Mesothelial cell of epicardium (in vitro differentiated cells): ENCODE measurements around the gene DIAPH2. TPM values are rescaled to one million over a fixed set of nuclear protein-coding genes. Genes with fewer than 3 reads are reported as not detected.

Source experiments
- DNase-seq, 2 experiments: peaks; one replicate each; pipeline ENCODE4 v3.0.0; 2021; ENCODE audit warnings: low spot score in 2 of 2; ENCODE audit not compliant: unreplicated experiment in 2 of 2
- H3K27ac Mint-ChIP-seq: 2 replicates; pipeline ENCODE4 v1.8.0; 2021; ENCODE audit warnings: mixed read lengths
- H3K27me3 Mint-ChIP-seq: 2 replicates; pipeline ENCODE4 v1.8.0; 2021; ENCODE audit warnings: low read depth, mixed read lengths
- H3K36me3 Mint-ChIP-seq: 2 replicates; pipeline ENCODE4 v1.8.0; 2021; ENCODE audit warnings: mixed read lengths
- H3K4me1 Mint-ChIP-seq: 2 replicates; pipeline ENCODE4 v1.8.0; 2021; ENCODE audit warnings: mixed read lengths
- H3K4me3 Mint-ChIP-seq: 2 replicates; pipeline ENCODE4 v1.8.0; 2021; ENCODE audit warnings: mild to moderate bottlenecking, moderate library complexity, mixed read lengths
- H3K9me3 Mint-ChIP-seq: 2 replicates; pipeline ENCODE4 v1.8.0; 2021; ENCODE audit warnings: mixed read lengths
- CTCF ChIP-seq: fragments of 200-600 bp; sonication (generic); IDR thresholded peaks from one replicate; pipeline ENCODE4 v1.5.0; 2021; ENCODE audit warnings: antibody characterized with exemption; ENCODE audit not compliant: unreplicated experiment
- total RNA-seq: library from RNA; stranded (reverse); gene quantifications from 3 replicates; pipeline ENCODE4 v1.2.1, GENCODE V29; 2021

DIAPH2 gene
- total RNA-seq, 1 donor from 2014 or later: 19.2 TPM

DNA sequence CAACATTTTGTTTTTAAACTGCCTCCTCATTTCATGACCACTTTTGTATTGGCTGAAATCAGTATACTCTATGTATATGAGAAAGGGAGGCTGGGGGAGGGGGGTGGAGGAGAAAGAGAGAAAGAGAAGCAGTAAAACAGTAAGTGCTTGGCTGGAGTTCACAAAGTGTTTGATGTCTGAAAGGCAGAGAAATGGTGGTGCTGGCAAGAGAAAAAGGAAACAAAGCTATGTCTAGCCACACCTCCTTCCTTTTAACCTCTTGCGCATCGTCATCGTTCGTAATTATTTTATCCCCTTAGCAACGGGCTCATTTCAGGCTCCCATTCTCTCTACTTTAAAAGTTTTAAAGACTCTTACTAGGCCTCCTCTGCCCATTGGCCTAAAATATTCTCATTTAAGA lies 224.6 kb downstream of the DIAPH2 start:
- Mint-ChIP-seq H3K27ac (peak overlapping the region; percentile 39), H3K4me1 (peaks cover 13% of the 10 kb centered on the region), H3K4me3 (no peak overlapping the region), H3K27me3 (no peaks in the 10 kb centered on the region), H3K9me3 (no peaks in the 10 kb centered on the region), H3K36me3 (no peaks in the 10 kb centered on the region)
- no peak for DNase-seq
- TF ChIP-seq CTCF: no peak

DNA sequence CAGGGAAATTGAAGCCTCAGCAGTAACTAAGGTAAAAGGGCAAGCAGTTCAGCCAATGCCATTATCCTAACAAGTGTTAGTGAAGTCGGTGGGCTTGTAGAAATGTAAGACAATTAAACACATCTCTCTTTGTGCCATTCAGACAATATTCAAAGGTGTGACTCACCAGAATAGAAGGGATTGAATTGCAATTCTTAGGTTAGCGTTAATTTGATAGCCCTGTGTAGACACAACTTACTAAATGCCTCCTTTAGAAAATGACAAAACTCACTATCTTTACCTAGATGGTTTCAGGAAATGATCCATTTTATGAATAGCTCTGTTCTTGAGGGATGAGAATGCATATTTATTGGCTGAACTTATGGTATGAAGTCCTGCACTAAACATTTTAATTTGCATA lies 234.2 kb downstream of the DIAPH2 start:
- Mint-ChIP-seq H3K36me3 (no peaks in the 10 kb centered on the region), H3K9me3 (peaks cover 4% of the 10 kb centered on the region), H3K4me1 (peaks cover 2% of the 10 kb centered on the region), H3K4me3 (no peak overlapping the region), H3K27ac (no peak overlapping the region), H3K27me3 (no peaks in the 10 kb centered on the region)
- DNase-seq: no peak
- no peak for TF ChIP-seq CTCF

DNA sequence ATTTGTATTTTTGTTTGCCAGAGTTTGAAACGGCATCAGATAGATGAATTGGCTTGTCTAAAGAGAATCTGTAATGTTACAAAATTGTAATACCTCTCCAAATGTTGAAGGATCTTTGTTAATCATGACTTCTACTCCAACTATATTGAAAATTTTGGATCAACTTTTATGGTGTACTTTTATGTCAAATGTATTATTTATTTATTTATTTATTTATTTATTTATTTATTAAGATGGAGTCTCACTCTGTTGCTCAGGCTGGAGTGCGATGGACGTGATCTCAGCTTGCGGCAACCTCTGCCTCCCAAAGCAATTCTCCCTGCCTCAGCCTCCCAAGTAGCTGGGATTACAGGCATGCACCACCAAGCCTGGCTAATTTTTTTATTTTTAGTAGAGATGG lies 235.0 kb downstream of the DIAPH2 start:
- TF ChIP-seq CTCF: no peak
- Mint-ChIP-seq H3K27ac (no peak overlapping the region), H3K27me3 (no peaks in the 10 kb centered on the region), H3K4me3 (no peak overlapping the region), H3K9me3 (peaks cover 4% of the 10 kb centered on the region), H3K36me3 (no peaks in the 10 kb centered on the region), H3K4me1 (peaks cover 2% of the 10 kb centered on the region)
- DNase-seq: no peak

DNA sequence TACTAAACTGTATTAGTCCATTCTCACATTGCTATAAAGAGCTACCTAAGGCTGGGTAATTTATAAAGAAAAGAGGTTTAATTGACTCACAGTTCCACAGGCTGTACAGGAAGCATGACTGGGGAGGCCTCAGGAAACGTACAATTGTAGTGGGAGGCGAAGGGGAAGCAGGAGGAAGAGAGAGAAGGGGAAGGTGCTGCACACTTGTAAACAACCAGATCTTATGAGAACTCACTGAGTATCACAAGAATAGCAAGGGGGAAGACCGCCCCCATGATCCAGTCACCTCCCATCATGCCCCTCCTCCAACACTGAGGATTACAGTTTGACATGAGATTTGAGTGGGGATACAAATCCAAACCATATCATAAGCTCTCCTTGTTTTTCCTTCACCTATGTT lies 239.9 kb downstream of the DIAPH2 start:
- no peaks in the 10 kb centered on the region for H3K9me3 Mint-ChIP-seq
- no peak for TF ChIP-seq CTCF
- no peak overlapping the region for H3K27ac Mint-ChIP-seq
- H3K4me1 Mint-ChIP-seq: peaks cover 2% of the 10 kb centered on the region
- no peaks in the 10 kb centered on the region for H3K27me3 Mint-ChIP-seq
- H3K4me3 Mint-ChIP-seq: no peak overlapping the region
- H3K36me3 Mint-ChIP-seq: no peaks in the 10 kb centered on the region
- no peak for DNase-seq

DNA sequence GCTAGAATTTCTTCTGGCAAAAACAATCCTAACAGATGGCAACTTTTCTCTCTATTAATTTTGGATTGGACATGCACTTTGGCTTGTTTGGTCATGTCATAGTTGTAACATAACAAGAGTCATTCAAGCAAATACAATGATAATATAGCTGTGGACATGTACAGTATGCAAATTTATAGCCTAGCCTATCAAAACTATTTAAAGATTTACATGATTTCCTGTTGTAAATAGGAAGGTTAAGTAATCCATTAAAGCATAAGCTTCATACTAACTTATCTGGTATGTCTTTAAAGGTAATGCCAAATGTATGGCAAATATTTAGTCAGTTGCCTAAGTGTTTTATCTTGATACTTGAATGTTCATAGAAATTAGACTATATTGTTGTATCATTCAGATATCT lies 244.4 kb downstream of the DIAPH2 start:
- no peaks in the 10 kb centered on the region for H3K4me1 Mint-ChIP-seq
- TF ChIP-seq CTCF: no peak

DNA sequence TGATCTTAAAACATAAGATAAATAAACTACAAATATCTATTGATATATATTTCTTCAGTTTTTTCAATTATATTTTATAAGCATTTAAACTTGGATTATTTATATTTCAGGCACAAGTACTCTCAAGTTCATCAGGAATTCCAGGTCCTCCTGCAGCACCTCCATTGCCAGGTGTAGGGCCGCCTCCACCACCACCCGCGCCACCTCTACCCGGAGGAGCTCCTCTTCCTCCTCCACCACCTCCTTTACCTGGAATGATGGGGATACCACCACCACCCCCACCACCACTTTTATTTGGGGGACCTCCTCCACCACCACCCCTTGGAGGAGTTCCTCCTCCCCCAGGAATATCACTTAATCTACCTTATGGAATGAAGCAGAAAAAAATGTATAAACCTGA lies 273.1 kb downstream of the DIAPH2 start:
- H3K36me3 Mint-ChIP-seq: peaks cover 46% of the 10 kb centered on the region
- no peak for DNase-seq
- no peaks in the 10 kb centered on the region for H3K27me3 Mint-ChIP-seq
- TF ChIP-seq CTCF: no peak
- H3K4me3 Mint-ChIP-seq: no peak overlapping the region
- H3K27ac Mint-ChIP-seq: no peak overlapping the region
- H3K9me3 Mint-ChIP-seq: peaks cover 52% of the 10 kb centered on the region
- no peaks in the 10 kb centered on the region for H3K4me1 Mint-ChIP-seq

More for the DNA sequence above, 244.4 kb downstream of the DIAPH2 start:
- H3K27ac Mint-ChIP-seq: no peak overlapping the region
- no peak for DNase-seq
- no peaks in the 10 kb centered on the region for H3K36me3 Mint-ChIP-seq
- no peak overlapping the region for H3K4me3 Mint-ChIP-seq
- H3K9me3 Mint-ChIP-seq: no peaks in the 10 kb centered on the region
- no peaks in the 10 kb centered on the region for H3K27me3 Mint-ChIP-seq
